ELF-1 (cell line): ENCODE data around the gene CCDC141.

Experiments
- DNase-seq: peaks from one replicate; pipeline ENCODE4 v3.0.0-alpha.2; 2016; ENCODE audit warnings: low read depth, low spot score

Gene CCDC141

DNA sequence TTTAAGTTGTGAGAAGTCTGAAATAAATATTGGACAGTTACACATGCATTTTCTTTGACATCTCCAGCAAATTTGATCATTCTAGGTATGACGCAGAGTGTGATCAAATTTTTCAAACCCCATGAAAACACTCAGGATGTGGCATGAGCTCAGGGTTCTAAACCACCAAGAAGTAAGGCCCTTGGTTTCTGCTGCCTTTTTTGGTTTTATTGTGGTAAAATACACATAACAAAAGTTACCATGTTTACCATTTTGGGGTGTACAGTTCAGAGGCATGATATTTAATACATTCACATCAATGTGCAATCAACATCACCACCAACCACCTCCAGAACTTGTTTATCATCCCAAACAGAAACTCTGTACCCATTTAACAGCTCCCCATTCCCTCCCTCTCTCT is 178.4 kb downstream of the CCDC141 start:
- no peak for DNase-seq

DNA sequence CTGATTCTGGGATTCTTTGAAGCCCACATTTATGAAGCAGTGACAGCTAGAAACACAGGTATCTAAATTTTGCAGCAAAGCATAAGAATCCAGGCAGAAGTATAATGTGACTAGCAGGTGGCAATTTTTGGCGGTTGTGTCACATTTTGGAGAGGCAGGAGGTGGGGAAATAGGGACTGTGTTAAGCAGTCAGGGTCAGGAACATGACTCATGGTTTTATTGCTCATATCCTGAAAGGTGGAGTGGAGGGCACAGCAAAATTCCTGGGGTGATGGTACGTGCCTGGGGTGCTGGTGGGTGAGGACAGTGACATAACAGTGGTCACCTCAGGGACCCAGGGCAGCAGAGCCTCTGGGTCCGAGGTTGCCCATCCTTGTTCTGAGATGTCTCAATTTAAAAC is 179.2 kb downstream of the CCDC141 start:
- DNase-seq: no peak

DNA sequence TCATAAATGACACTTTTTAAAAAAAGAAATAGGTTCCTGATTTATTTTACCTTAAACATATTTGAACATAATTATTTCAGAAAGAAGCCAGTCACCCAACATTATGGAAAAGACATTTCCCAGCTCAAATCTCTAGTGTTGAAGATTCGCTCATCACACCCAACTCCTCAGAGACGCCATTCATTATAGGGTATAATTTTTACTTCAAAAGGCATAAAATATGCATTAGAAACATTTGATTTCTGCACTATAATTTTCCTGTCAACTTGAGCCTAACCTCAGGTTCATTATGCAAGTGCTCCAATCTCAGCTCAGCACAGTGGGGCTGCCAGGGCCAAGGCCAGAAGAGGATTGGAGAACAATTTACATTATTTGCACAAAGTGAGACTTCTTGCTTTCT is 183.9 kb downstream of the CCDC141 start:
- no peak for DNase-seq

DNA sequence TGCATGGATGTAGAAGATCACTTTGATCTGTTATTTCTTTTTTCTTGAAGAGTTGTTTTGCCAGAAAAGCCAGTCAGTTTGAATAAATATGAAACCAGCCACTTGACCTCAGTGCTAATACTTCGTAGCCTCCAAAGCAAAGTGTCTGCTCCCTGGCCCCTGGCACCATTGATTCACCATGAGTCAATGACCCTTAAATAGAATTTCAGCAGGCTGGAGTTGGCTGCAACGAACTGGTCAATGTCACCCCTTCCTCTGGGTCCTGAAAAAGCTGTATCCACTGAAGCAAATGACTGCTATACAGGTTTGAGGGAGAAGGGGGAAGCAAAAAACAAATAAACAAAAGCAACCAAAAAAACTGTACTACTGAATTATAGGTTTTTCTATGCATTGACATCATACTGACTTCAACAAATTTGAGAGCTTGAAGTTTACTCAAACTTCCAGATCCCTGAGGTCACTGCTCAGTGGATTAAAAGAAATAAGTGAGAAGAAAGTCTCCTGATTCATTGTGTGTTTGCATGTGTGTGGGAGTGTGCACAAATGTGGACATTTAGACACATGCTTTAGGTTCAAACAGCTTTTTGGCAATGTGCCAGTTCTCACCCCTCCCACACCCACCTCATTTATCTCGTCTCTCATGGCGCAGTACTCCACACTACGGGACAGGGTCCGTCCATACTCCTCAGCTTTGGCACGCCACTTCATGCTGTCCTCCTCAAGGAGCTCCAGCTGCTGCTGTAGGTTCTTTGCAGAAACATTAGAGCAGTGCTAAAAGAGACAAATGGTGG is 184.6 kb downstream of the CCDC141 start:
- no peak for DNase-seq

DNA sequence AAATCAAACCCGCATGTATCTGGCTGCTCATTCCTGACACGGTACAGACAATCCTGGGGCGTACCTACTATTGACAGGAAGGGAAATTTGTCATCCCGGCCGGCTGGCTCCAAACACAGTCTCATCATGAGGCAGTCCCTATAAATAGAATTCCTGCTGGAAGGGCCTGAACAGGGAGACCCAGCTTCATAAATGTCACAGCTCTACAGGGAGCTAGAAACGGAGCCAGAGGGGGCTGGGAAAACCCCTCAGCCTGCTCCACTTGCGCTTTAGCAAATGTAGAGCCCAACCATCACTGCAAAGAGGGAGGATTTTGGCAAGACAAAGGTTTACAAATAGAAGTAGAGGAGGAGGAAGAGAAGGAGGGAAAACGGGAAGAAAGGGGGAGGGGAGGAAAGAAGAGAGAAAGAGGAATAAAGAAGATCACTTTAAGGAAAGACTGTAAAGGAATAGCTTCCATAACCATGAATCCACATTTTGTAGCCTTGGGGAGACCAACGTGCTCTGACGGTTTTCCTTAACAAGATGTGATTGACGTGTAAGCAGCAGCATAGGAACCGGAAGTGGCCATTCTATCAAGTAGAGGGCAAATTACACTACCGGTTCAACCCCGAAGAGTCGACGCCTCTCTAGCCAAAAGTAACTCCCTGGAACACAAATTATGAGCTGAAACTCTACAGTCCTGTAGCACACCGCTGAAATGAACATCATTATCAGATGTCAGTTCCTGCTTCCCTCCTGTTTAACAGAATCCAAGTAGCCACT is 185.9 kb downstream of the CCDC141 start:
- peak; percentile 59 for DNase-seq

DNA sequence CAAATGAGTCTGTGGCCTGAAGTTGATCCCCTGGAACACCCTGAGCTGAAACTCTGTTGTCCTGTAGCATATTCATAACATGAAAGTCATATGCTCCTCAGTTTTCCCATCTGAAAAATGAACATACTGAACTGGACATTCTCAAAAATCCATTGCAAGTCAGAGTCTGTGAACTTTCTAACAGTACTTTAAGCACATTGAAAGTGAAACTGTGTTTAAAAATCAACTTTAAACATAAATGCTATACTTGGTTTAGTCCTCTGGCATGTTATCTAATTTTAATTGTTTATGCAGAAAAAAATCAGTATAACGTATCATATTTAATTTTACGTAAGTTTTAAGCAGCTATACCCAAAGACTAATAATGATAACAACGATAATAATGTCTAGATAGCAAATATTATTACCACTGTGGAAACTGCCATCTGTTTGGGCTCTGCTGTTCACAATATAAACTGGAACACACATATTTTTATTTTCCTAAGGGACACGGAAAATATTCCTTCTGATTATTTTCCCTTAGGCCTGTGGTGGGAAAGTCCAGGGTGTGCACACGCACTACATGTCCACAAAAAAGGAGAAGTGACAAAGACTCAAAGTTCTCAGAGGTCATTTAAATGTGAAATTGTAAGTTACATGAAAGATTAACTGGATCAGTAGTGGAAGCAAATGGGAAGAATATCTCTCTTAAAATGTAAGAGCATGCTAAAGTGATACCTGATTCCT is 186.6 kb downstream of the CCDC141 start:
- no peak for DNase-seq

DNA sequence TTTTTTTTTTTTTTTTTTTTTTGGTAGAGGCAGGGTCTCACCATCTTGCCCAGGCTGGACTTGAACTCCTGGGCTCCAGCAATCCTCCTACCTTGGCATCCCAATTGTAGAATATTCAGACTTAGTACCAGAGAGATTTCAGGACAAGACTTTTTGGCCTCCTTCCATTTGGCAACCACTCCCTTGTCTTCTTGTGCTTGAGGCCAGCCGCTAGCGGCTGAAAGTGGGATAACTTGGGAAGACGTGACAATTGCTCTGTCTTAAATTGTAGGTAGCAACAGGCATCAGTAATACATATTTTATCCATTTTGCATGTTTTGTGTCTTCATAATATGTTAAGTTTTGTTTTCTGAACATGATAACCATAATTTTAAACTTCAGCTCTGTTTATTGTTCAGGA is 189.4 kb downstream of the CCDC141 start:
- no peak for DNase-seq

DNA sequence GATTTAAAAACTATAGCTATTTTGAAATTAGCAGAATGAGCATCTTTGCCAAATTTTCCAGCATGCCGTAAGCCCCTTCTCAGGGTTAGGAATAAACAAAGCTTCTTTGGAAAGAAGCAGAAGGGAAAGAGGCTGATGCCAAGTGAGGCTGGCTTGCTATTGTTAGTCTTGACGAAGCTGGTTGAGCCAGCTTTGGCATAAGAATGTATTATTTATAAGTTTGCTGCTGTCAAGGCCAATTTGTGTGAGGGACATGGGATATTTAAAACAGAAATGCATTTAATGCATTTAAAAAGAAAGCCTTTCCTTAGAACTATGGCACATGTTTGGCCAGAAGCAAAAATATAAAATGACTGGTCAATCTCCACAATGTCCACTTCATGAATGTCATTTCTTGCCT is 190.2 kb downstream of the CCDC141 start:
- DNase-seq: no peak

DNA sequence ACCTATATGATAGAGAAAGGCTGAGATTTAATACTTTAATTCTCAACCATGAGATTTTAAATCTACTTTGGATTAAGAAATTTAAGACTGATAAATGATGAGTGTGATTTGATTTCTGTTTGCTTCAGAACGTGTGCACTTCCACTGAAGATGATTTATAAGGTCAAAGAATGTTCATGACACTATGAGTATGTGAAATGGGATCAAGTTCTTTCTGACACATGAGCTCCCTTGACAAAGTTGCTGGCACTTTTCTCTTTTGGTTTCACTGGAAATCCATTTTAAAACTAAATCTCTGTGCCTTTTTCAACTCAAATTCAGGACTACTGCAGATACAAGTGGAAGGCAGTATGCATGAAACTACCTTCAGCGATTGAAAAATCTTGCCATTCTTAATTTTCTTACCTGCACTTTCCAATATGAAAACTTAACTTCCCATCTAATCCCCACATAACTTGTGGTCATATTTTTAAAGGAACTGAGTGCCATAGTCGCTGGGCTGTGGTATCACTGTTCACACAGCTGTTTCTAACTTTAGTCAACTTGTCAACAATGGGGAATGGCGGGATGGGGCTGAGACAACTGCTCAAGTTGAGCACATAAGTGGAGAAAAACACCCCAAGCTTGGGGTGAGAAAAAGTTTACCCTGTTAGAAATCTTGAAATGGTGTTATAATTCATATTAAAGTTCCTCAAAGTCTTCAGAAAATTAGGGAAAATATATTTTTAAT is 190.9 kb downstream of the CCDC141 start:
- no peak for DNase-seq

DNA sequence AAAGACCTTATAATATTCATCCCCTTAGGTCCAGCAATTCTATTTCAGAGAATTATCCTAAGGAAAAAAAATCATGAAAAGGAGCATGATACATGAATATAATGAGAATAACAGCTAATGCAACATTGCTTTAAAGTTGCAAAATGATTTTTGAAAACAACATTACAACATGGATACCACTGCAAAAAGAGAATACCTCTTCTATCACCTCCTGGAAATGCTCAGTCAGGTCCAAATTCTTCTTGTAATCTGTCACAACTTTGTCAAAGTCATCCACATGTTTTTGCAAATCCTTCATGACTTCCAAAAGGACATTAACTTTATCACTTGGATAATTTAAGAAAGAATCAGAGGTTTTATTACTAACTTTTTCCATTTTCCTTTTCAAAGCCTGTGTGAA is 194.8 kb downstream of the CCDC141 start:
- no peak for DNase-seq

DNA sequence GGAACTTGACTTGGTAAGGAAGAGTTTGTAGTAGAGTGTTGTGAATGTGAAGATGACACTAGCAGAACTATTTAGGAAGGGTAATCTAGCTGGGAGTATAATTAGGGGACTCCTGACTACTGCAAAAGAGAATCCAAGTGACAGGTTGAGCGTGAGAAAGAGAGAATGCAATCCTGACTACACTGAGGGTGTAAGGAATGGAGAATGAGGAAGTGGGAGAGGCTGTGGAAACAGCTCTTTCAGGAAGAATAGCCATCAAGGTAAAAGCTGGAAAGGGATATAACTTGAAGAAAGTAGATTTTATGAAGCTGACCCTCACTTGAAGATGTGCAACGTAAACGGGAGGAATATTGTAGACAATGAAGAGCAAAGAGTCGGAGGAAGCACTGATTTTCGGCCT is 201.6 kb downstream of the CCDC141 start:
- DNase-seq: no peak

DNA sequence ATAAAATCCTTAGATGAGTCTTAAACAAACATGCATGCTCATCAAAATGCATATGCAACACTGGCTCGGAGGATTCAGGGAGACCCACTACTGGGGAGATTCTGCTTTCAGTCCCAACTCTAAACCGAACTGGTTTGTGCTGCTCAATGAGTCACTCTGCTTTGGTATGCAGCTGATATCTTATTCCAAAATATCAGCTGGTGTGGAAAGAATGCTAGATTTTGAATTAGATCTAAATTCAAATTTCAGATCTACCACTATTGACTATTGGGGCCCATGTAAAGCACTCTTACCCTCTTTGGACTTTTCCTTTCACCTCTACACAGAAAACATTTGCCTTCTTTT is 203.5 kb downstream of the CCDC141 start:
- no peak for DNase-seq

DNA sequence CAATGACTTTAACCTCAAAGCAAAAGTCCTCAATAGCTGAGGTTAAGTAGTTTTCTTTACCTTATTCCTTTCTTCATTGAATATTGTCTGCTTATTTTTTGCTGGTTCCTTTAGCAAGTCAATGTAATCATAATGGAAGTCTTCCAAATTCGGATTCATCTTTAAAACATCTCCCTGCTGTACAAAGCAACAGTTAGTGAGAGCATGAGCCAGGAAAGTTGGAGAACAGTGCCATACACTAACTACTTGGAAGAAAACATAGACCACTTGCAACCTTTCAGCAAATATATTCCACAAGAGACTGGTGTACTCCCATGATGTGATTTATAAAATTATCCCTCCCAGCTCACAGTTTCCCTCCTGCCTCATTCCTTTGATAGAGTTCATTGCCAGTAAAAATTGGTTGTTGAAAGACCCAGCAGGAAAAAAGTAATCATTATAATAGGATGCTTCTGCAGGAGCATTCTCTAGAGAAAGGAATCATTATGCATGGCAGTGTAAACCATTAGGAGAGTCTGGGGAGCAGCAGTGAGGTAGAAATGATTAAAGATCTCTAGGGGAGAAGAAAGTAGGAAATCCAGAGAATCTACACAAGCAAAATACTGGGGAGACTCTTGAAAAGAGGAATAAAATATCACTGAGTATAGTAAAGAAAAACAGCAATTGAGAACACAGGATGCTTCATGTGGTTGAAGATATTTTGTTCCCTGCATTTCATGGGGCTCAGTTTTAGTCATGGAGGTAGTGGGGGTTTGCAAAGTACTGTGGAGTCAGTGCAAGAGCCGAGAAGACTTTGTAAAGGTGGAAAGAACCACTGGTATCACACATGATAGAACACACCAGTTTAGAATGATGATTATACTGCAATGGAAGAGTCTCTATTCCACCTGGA is 204.1 kb downstream of the CCDC141 start:
- DNase-seq: no peak

DNA sequence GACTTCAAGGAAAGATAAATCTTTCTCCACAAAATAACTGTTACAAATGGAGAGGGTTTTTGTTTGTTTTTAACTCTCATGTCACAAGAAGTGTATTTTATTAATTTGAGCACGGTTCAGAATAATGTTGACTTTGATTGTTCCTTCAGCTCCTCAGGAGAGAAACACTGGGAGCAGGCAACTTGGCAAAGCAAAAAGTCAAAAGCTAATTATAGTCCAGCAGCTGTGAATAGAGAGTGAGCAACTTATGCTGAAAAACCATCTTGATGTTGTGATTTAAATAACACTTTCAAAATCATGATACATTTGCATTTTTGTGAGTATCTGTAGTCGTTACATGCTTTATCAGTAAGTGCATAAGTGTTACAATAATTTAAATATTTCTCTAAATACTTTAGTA is 205.2 kb downstream of the CCDC141 start:
- no peak for DNase-seq

DNA sequence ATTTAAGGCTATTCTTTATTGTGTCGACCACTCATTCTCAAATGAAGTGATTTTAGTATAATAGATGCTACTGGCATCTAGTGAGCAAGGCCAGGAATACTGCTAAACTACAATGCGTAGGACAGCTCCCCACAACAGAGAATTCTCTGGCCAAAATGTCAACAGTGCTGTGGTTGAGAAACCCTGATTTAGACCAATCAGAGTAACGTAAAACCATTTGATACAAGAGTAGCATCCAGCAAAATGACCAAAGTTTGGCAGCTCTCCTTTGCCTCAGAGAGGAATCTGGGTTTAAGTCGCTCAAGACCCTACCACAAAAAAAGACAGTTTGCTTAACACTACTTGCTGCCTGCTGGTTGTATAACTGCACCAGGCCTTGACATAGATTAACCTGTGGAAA is 205.7 kb downstream of the CCDC141 start:
- no peak for DNase-seq

DNA sequence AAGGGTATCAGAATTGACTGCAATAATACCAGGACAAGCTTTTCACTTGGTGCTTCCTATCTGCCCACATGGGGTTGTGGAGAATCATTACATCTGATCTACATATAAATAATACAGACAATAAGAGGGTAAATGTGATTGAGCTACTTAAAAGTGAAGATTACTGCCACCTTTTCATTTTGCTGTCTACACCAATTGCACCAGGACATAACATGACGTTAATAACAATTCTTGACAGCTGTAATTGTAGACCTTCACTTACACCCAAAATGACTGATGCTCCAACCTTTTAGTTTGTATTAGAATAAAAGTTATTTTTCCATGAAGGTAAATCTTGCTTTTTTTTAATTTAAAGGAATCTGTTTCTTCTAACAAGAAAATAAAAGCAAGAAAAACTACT is 206.2 kb downstream of the CCDC141 start:
- DNase-seq: no peak

DNA sequence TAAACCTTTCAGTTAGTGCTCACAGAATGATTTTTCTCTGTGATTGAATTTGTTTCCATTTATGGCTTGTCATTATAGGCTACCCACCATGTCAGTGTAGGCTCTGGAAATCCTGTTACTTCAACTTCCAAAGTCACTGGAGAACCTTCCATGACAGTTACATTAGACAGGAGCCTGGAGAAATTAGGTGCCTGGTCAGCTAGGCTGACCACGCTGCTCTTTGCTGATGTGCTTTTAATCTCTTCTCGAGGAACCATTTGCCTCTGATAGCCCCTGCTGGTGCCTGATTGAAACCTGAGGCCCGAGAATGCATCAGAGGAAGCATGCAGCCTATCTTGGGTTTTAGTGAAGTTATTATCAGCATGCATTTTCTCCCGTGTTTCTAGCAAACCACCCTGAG is 213.1 kb downstream of the CCDC141 start:
- DNase-seq: peak; percentile 40

DNA sequence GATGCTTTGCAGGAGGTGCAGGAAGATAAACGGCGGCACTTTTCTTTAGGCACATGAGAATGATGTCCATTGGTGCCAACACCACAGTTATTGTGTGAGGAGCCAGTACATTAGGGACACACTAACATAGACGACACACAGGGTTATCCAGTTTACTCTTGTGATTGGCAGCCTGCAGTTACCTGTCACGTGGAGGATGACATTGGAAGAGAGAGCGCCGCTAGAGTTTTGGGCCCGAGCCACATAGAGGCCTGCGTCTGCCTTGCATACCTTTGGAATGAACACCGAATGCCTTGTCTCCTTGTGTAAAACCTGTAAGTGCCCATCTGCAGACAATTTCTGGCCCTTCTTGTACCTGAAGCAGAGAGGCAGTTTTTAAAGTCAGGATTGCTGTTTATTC is 215.9 kb downstream of the CCDC141 start:
- no peak for DNase-seq

DNA sequence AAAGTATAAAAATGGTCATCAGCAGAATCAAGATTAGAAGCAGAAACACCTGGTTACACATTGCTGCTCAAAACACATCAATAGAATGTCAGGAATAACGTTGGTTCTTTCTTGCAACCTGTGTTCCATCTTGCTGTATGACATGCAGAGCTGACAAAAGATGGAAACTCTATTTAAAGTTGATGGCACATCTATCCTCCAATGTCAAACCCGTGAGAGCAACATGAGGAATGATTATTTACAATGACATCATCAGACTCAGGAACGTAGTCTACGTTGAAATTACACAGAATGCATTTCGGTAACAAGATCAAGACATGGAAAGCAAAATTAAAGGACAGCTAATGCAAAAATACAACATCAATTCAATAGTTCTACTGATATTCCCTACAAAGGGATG is 216.6 kb downstream of the CCDC141 start:
- DNase-seq: no peak

DNA sequence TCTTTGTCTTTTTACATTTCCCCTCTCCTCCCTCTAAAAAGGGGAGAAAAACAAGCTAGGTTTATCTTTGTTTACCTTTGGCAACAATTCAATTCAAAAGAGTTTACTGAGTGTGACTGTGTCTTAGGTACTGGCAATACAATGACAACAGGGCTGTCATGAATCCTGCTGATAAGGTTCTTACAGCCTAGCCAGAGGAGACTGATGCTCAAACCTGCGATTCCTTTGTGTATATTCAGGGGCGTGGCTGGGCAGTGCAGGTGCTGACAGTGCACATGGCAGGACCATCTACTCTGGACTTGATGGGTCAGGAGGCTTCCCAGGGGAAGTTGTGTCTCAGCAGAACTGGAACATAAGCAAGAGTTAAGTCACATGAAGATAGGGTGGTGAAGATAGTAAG is 219.5 kb downstream of the CCDC141 start:
- DNase-seq: no peak

DNA sequence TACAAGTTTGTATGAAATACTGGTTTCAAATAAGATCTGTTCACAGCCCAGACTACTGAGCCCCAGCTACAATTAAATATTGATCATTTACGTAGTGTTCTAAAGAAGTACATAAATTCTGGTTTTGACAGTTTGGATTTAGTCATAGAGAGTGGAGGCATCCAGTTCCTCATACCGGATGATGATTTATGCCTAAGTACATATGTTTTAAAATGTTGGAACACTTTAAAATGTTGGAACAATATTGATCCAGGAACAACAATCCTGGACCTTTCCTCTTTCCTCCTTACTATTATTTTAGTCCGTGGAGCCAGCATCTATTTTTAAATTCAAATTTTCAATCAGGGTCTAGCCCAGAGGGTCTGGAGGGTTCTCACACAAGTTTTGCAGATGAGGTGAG is 220.0 kb downstream of the CCDC141 start:
- no peak for DNase-seq
